Measurements from ENCODE around the gene ANGPTL4.
"Not testable (repeated sequence)": the region's sequence is repeated elsewhere in the genome, so short reads cannot be mapped to it uniquely, and the experiment has no call there.

ANGPTL4 gene

DNA sequence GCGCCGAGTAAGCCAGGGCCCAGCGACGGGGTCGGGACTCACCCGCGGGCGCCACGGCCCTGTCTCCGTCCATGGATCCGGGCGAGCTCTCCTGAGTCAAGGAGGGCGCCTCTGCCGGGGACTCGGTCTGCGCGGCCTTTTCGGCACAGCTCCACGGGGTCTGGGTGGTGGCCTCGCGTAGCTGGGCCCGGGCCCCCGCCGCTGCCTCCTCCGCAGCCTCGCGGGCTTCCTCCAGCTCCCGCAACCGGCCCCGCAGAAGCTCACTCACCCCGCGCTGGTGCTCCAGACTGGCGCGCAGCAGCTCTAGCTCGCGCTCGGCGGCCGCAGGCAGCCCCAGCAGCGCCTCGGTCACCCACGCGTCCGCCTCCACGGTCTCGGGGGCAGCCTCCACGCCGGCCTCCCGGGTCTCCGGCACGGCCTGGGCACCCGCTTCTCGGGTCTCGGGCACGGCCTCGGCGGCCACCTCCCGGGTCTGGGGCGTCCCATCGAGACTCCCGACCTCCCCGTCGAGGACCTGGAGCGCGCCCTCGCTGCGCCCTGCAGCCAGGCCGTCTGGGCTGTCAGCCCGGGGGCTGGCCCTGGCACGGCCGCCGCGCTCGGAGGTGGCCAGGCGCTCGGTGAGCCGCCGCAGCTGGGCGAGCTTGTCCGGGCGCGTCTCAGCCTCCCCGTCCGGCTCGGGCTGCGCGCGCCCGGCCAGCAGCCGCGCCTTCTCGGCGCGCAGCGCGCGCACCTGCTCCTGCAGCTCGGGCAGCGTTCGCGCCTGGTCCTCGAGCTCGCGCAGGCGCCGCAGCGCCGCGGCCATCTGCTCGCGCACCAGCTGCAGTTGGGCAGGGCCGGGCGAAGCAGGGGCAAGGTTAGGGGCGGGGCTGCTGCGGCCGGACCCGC lies 29.3 kb upstream of the ANGPTL4 start:
- peak; percentile 92 for DNase-seq (ENCODE audit: low spot score)

DNA sequence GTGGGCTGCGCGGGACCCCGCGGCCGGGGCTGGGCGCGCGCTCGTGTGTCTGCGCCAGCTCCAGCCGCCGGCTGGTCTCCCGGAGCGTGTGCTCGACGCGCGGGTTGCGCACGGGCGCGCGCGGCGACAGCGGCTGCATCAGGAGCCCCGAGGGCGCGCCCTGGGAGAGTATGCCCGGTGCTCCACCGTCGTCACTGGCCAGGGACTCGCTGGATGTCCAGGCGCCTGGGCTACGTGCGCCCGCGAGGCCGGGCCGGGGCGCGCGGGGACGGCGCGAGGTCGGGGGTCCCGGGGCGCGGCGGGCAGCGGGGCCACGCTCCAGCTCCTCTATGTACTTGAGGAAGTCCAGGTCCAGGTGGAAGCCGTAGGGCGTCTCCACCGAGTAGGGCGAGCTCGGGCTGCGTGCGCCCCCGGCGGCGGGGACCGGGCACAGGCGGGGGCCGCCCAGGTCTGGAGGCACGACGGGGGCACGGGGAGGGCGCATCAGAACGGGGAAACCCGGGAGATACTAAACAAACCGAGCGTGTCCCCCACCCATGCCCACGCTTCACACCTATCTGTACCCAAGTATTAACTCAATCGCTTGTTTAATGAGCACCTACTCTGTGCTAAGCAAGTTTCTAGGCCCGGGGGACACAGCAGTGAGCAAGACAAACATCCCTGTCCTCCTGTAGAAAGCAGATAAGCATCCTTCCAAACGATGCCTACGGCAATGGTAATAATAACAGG lies 28.4 kb upstream of the ANGPTL4 start:
- peak; percentile 58 for DNase-seq (ENCODE audit: low spot score)

DNA sequence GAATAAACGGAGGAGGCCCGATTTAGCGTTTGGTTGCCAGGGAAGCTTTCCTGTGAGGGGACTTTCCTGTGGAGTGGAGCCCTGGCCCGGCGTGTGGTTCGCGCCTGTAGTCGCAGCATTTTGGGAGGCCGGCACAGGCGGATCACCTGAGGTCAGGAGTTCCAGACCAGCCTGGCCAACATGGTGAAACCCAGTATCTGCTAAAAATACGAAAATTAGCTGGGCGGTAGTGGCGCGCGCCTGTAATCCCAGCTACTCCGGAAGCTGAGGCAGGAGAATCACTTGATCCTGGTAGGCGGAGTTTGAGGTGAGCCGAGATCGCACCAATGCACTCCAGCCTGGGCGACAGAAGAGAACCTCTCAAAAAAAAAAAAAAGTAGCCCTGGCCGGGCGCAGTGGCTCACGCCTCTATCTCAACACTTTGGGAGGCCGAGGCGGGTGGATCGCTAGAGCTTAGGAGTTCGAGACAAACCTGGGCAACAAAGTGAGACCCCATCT lies 27.8 kb upstream of the ANGPTL4 start:
- DNase-seq (ENCODE audit: low spot score), result no peak

DNA sequence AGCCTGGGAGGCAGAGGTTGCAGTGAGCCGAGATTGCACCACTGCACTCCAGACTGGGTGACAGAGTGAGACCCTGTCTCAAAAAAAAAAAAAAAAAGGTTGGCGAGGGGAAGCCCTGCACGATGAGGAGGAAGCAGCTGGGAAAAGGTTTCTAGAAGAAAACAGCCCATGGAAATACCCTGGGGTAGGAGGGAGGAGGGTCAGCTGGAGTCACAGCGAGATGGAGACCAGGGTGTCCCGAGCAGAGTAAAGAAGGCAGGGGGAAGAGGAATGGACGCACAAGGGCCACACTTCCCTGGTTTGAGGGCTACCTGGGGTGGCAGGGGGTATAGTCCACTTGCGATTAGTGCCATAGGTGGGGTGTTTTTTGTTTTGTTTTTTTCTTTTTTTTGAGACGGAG lies 27.3 kb upstream of the ANGPTL4 start:
- DNase-seq (ENCODE audit: low spot score), result no peak

DNA sequence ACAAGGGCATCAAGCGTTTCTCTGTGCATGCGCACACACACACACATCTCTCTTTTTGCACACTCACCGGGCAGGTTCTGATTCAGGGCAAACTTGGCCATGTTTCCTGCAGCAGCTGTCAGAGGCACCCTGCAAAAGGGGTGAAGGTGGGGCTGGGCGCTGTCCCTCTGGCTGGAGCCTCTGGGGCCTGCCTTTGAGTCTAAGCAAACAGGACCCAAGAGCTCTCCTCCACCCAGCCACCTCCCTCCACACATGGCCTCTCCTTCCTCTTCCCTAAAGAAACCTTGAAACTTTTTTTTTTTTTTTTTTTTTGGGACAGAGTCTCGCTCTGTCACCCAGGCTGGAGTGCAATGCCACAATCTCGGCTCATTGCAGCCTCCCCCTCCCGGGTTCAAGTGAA lies 26.2 kb upstream of the ANGPTL4 start:
- no peak for DNase-seq (ENCODE audit: low spot score)

DNA sequence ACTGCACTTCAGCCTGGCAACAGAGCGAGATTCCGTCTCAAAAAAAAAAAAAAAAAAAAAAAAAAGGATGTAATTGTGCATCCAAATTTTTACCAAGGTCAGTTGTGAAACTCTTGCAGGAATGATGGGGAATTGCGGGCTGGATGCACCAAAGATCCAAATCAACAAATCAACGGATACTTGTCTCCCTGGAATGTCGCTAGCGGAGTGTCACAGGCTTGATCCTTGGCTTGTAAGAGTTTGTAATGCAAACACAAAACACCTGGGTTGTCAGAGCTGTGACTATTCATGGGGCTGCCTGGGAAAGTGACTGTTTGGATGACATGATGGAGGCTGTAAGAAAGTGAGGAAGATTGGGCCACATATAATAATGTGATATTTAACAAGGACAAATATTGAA lies 25.1 kb upstream of the ANGPTL4 start:
- DNase-seq (ENCODE audit: low spot score), result no peak

DNA sequence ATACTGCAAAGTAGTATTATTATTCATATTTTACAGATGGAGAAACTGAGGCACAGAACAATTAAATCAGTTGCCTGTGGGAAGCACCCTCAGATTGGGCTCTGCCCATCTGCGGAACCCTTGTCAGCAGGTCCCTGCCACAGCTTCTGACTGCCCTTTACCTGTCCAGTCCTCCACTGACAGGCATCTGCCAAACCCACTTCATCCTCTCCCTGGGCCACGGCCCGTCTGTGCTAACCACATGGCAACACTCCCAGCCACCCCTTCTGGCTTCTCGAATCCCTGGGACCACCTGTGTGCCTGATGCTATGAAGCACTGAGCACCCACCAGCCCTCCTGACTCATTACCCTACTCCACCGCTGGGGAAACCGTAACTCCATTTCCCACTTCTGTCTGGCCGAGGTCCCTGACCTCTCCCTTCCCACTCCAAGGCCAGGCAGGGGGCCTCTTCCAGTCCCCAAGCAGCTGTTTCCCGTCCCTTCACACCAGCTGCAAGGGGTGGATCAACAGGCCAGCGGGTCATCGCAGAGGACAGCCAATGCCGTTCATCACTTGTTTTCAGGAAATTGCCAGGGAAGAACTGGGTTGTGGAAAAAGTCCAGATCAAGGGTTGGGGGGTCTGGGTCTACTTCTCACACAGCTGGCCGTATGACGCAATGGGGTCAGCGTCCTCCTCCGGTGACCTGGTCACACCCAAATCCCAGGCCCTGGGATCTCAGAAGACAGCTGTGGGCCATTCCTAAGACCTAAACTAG lies 23.4 kb upstream of the ANGPTL4 start:
- no peak for DNase-seq (ENCODE audit: low spot score)

DNA sequence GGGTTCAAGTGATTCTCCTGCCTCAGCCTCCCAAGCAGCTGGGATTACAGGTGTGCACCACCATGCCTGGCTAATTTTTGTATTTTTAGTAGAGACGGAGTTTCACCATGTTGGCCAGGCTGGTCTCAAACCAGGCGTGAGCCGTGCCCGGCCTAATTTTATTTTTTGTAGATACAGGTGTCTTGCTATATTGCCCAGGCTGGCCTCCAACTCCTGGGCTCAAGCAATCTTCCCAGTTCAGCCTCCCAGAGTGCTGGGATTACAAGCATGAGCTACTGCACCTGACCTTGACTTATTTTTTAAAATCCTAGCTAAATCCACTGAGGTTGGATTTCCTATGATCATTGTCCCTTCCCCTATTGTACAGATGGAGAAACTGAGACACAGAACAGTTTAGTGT lies 22.5 kb upstream of the ANGPTL4 start:
- not testable (repeated sequence) for DNase-seq (ENCODE audit: low spot score)

DNA sequence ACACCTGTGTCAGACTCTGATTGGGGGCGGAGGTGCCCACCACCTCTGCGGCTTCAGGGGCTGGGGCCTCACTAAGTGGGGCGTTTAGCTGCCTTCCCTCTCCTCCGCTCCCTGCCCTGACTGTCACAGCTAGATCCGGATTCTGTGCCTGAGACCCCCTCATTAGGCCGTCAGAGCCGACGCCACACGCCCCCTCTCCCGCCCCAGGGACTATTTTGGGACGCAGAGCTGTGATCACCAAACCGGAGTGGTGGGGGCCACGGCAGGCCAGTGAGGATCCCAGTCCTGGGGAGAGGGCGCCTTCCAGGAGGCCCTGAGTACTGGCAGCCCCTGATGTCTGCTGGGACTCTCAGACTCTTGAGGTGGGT lies 21.7 kb upstream of the ANGPTL4 start:
- no peak for DNase-seq (ENCODE audit: low spot score)

DNA sequence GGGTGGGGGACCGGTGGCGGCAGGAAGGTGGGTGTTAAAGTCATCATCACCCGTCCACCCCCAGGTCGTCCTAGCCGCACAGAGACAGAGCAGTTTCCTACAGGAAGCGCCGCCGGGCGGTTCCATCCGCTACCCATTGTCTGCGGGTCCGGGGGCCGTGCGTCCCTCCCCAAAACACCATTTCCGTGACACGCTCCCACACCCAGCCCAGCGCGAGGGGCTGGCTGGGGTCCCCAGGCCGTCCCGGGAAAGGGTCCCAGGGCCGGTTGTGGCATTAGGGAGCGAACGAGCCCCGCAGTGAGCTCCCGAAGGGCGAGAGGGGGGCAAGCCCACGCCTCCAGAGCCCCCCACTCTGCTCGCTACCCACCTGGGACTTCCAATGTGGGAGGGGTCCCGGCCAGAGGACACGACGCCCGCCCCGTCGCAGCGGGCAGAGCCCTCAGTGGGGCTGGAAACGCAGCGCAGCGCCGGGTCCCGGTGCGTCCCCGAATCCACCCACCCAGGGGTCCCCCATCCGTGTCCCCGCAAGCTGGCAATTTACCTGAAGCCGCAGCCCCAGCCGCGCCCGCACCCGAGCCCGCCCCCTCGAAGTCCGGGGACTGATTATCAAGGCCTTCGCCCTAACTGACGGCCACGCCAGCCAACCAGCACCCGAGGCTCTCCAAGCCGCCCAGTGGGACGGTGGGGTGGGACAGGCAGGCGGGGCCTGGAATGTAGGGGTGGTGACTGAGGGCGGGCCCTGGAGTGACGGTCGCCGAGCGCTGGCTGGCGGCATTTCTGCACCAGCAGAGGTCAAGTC lies 21.1 kb upstream of the ANGPTL4 start, which contains the start of gene KANK3:
KANK3 (minus strand) TSS at position 579 of the 799 bp plus-strand sequence. CDS start 5,434 bp downstream, outside the sequence.
- DNase-seq (ENCODE audit: low spot score), result peak; percentile 97

DNA sequence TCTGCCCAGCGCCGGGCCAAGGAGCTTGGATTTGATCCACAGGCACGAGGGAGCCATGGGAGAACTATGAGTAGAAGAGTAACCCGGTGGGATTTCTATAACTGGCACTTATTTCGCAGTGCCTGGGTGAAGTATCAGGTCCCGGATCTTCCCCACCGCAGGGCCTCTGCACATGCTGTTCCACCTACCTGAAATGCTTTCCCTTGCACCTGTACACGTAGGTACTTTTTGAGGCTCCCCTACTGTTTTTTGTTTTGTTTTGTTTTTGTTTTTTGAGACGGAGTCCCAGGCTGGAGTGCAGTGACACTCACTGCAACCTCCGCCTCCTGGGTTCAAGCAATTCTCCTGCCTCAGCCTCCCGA lies 20.5 kb upstream of the ANGPTL4 start:
- DNase-seq (ENCODE audit: low spot score), result no peak

DNA sequence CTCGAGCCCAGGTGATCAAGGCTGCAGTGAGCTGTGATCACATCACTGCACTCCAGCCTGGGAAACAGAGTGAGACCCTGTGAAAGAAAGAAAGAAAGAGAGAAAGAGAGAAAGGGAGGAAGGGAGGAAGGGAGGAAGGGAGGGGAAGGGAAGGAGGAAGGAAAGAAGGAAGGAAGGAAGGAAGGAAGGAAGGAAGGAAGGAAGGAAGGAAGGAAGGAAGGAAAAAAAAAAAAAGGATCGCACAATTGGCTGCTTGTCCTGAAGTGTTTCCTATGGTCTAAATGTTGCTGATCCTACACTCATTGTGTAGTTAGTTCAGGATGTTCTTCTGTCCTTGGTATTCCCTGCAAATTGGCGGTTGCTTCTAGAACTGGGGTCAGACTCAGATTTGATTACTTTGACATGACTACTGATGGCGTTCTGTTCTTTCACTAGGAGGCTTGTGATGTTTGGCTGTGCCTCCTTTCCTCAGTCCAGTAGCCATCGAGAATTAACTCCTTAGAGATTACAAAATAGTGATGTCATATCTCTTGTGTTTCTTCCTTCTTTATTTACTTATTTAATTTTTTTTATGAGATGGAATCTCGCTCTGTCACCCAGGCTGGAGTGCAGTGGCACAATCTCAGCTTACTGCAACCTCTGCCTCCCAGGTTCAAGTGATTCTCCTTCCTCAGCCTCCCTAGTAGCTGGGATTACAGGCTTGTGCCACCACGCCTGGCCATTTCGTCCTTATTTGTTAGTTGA lies 14.2 kb upstream of the ANGPTL4 start:
- not testable (repeated sequence) for DNase-seq (ENCODE audit: low spot score)

DNA sequence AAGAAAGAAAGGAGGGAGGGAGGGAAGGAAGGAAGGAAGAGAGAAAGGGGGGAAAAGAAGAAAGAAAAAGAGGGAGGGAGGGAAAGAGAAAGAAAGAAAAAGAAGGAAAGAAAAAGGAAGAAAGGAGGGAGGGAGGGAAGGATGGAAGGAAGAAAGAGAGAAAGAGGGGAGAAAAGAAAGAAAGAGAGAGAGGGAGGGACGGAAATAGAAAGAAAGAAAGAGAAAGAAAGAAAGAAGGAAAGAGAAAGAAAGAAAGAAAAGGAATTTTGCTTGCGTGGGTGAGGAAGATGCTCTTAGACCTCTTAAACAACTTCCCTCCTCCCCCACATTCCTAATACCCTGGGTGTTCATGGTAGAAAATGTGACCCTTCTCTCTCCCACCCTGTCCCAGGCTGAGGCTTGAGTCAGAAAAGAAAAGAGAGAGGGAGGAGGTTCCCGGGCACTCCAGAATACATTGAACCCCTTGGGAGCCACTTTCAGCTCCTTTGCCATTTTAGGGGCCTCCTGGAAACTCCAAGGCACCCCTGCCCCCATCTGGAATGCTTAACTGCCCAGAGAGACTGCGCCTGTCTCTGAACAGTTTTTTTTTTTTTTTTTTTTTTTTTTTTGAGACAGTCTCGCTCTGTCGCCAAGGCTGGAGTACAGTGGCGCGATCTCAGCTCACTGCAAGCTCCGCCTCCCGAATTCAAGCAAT lies 11.7 kb upstream of the ANGPTL4 start:
- no peak for DNase-seq (ENCODE audit: low spot score)

DNA sequence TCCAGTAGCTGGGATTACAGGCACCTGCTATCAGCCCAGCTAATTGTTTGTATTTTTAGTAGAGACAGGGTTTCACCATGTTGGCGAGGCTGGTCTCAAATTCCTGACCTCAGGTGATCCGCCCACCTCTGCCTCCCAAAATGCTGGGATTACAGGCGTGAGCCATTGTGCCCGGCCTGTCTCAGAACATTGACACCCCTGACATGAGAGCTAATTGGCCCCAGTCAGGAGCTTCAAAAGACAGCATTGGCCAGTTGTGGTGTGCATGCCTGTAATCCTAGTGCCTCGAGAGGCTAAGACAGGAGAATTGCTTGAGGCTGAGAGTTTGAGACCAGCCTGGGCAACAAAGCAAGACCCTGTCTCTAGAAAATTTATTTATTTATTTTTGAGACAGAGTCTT lies 11.1 kb upstream of the ANGPTL4 start:
- not testable (repeated sequence) for DNase-seq (ENCODE audit: low spot score)

DNA sequence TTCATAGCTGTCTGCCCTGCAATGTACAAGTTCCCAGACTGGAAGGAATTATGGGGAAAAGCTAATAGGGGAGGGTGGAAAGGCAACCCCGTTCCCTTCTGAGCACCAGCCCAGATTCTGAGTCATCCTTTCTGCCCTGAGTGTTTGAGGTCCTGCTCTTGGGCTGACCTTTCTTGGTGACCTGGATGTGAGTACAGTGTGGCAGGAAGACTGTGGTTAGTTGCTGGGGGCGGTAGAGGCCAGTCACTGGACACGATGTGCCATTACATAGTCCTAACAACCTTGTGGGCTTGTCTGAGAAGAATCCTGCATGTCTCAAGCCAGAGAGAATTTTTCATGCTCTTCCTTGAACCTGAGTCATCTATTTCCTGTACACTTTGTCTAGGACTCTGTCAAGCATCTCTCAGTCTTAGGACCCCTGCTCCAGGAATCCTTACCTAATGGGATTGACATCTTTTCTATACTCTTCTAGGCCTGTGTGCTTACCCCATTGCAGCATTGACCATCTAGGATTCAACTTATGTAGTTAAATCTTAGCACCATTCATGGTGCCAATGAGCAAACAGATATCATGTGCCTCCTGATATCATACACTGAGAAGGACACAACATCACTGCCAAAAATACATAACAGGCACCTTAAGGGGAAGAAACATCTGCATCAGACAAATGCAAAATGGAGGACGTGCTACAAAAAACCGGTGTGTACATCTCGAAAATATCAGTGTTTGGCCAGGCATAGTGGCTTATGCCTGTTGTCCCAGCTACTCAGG lies 8.1 kb upstream of the ANGPTL4 start:
- DNase-seq (ENCODE audit: low spot score), result no peak

DNA sequence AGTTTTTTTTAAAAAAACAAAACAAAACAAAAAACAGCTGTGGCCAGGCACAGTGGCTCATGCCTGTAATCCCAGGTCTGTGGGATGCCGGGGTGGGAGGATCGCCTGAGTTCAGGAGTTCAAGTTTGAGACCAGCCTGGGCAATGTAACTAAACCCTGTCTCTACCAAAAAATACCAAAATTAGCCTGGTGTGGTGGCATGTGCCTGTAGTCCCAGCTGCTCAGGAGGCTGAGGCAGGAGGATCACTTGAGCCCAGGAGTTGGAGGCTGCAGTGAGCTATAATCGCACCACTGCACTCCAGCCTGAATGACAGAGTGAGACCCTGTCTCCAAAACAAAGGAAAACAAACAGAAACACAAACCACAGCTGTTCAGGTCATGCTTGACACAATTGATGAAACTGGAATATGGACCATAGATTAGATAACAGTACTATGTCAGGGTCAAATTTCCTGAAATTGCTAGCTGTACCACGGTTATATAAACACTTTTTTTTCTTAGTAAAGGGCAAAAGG lies 6.9 kb upstream of the ANGPTL4 start:
- DNase-seq (ENCODE audit: low spot score), result no peak

DNA sequence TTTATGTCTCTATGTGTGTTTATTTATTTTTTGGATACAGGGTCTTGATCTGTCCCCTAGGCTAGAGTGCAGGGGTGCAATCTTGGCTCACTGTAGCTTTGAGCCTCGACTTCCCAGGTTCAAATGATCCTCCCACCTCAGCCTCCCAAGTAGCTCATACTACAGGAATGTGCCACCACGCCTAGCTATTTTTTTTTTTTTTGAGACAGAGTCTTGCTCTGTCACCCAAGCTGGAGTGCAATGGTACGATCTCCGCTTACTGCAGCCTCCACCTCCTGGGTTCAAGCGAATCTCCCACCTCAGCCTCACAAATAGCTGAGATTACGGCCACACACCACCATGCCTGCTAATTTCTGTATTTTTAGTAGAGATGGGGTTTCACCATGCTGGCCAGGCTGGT lies 5.0 kb upstream of the ANGPTL4 start:
- no peak for DNase-seq (ENCODE audit: low spot score)

DNA sequence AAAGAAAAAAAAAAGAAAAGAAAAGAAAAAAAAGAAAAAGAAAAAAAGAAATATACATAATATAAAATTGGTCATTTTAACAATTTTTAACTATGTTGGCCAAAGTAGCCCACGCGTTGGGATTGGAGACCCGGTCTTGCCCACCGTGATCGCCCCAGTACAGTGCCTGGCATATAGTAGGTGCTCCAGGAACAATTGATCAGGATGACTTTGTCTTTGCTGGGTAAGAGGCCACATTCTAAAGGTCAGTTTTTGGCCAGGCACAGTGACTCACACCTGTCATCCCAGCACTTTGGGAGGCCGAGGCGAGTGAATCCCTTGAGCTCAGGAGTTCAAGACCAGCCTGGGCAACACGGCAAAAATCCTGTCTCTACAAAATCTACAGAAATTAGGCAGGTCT lies 3.8 kb upstream of the ANGPTL4 start:
- no peak for DNase-seq (ENCODE audit: low spot score)
